Pons (tissue), 1 donor: ENCODE data around the gene PTPRM.
A peak's percentile ranks its signal among the peaks of the same experiment; 100 is the strongest.

ENCODE experiments used
- DNase-seq: peaks from one replicate; pipeline ENCODE4 v3.0.0-alpha.2; 2016; ENCODE audit warnings: low spot score

PTPRM gene

GRCh38 chr18:8365006-8365405, 797.9 kb downstream of the PTPRM start:
- DNase-seq: no peak

- DNase-seq: no peak
Measured at GRCh38 chr18:8365528-8365927, 798.4 kb downstream of the PTPRM start.

GRCh38 chr18:8366070-8366469, 799.0 kb downstream of the PTPRM start:
- DNase-seq: no peak

- no peak for DNase-seq
Measured at GRCh38 chr18:8366656-8367055, 799.5 kb downstream of the PTPRM start.

GRCh38 chr18:8367217-8367988, 800.3 kb downstream of the PTPRM start:
- DNase-seq: peak; percentile 26

- DNase-seq: no peak
Measured at GRCh38 chr18:8368512-8369217, 801.5 kb downstream of the PTPRM start.

GRCh38 chr18:8373486-8373885, 806.4 kb downstream of the PTPRM start:
- DNase-seq: no peak

GRCh38 chr18:8374676-8375075, 807.6 kb downstream of the PTPRM start:
- no peak for DNase-seq

GRCh38 chr18:8375249-8375648, 808.1 kb downstream of the PTPRM start:
- DNase-seq: no peak

GRCh38 chr18:8376113-8376512, 809.0 kb downstream of the PTPRM start:
- DNase-seq: no peak

GRCh38 chr18:8379187-8379941, 812.2 kb downstream of the PTPRM start:
- DNase-seq: no peak

- DNase-seq: no peak
Measured at GRCh38 chr18:8380006-8380405, 812.9 kb downstream of the PTPRM start.

GRCh38 chr18:8380926-8381325, 813.8 kb downstream of the PTPRM start:
- no peak for DNase-seq

GRCh38 chr18:8381821-8382459, 814.8 kb downstream of the PTPRM start:
- peak; percentile 88 for DNase-seq

GRCh38 chr18:8385400-8385799, 818.3 kb downstream of the PTPRM start:
- no peak for DNase-seq

- no peak for DNase-seq
Measured at GRCh38 chr18:8386669-8387380, 819.7 kb downstream of the PTPRM start.

- peak; percentile 64 for DNase-seq
Measured at GRCh38 chr18:8389391-8390340, 822.5 kb downstream of the PTPRM start.

GRCh38 chr18:8391068-8391467, 824.0 kb downstream of the PTPRM start:
- DNase-seq: no peak

- DNase-seq: no peak
Measured at GRCh38 chr18:8396254-8396653, 829.1 kb downstream of the PTPRM start.

- no peak for DNase-seq
Measured at GRCh38 chr18:8397034-8397433, 829.9 kb downstream of the PTPRM start.
